ENCODE results near the gene SCAMP2.

SCAMP2 gene

GRCh38 chr15:74851960-74852359, 21.2 kb downstream of the SCAMP2 start:
- H3K4me1 ChIP-seq (ENCODE audit: control insufficient read depth, insufficient read depth, low read length): no peaks in the 10 kb centered on the region
- H3K4me3 ChIP-seq (ENCODE audit: low read length): no peak overlapping the region
- H3K27ac ChIP-seq (ENCODE audit: low read depth, low read length): no peak overlapping the region
- H3K36me3 ChIP-seq (ENCODE audit: control insufficient read depth, insufficient read depth, low read length): peaks cover 49% of the 10 kb centered on the region
- H3K9ac ChIP-seq (ENCODE audit: low read length): no peak overlapping the region
- H3K27me3 ChIP-seq (ENCODE audit: control insufficient read depth, insufficient read depth, low read length): no peaks in the 10 kb centered on the region

DNA sequence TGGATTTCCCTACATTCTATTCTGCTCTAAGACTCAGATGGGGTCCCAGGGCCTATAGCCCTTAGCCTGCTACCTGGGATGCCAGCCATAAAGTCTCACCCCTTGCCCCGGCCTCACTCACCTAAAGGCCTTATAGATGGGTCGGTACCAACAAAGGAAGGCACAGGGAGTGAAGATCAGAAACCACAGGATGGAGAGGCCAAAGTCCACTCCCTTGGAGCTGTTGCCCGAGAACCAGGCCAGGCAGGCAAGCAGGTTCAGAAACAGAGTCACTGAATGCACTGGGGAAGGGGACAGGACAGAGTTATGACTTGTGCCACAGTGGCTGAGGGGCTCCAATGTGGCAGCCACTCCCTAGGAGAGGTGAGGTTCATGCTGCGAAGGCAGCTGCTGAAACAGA, 22.8 kb downstream of the SCAMP2 start:
- H3K9ac ChIP-seq (ENCODE audit: low read length): no peak overlapping the region
- no peaks in the 10 kb centered on the region for H3K4me1 ChIP-seq (ENCODE audit: control insufficient read depth, insufficient read depth, low read length)
- H3K27me3 ChIP-seq (ENCODE audit: control insufficient read depth, insufficient read depth, low read length): no peaks in the 10 kb centered on the region
- H3K27ac ChIP-seq (ENCODE audit: low read depth, low read length): no peak overlapping the region
- H3K4me3 ChIP-seq (ENCODE audit: low read length): no peak overlapping the region
- H3K36me3 ChIP-seq (ENCODE audit: control insufficient read depth, insufficient read depth, low read length): peaks cover 49% of the 10 kb centered on the region

- Histone ChIP-seq H3K9ac (ENCODE audit: low read length) (no peak overlapping the region), H3K27me3 (ENCODE audit: control insufficient read depth, insufficient read depth, low read length) (no peaks in the 10 kb centered on the region), H3K4me1 (ENCODE audit: control insufficient read depth, insufficient read depth, low read length) (peaks cover 4% of the 10 kb centered on the region), H3K4me3 (ENCODE audit: low read length) (no peak overlapping the region), H3K27ac (ENCODE audit: low read depth, low read length) (no peak overlapping the region), H3K36me3 (ENCODE audit: control insufficient read depth, insufficient read depth, low read length) (peaks cover 35% of the 10 kb centered on the region)
Measured at GRCh38 chr15:74847432-74847831, 25.7 kb downstream of the SCAMP2 start.

DNA sequence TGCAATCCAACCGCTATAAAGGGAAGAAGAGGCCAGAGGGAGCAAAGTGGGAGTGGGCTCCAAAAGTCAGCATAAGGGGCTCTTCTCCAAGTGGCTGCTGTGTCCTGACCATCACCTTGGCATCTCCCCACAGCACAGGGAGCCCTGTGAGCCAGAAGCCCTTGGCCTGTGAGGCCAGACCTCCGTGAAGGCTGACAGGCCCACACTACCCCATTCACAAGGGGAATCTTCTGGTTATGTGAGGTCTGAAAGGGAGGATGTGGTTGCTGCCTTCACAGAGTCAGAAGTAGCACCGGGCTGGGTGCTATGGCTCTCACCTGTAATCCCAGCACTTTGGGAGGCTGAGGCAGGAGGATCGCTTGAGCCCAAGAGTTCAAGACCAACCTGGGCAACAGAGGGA, 27.6 kb downstream of the SCAMP2 start:
- Histone ChIP-seq H3K4me3 (ENCODE audit: low read length) (no peak overlapping the region), H3K27ac (ENCODE audit: low read depth, low read length) (no peak overlapping the region), H3K36me3 (ENCODE audit: control insufficient read depth, insufficient read depth, low read length) (peaks cover 18% of the 10 kb centered on the region), H3K4me1 (ENCODE audit: control insufficient read depth, insufficient read depth, low read length) (peaks cover 8% of the 10 kb centered on the region), H3K9ac (ENCODE audit: low read length) (no peak overlapping the region), H3K27me3 (ENCODE audit: control insufficient read depth, insufficient read depth, low read length) (no peaks in the 10 kb centered on the region)

DNA sequence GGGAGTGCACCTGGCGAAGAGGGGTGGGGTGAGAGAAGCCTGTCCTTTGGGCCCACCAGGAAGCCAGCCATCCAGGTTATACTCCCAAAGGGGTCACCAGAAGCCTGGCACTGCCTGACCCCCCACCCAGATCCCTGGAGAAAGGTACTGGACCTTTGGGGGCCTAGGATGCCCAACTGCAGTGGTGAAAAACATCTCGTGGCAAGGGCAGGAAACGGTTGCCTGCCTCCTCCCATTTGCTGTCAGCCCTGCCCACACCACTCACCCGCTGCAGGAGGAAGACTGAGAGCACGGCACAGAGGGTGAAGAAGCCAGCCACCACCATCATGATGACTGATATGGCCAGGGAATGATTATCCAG, 28.0 kb downstream of the SCAMP2 start:
- H3K27ac ChIP-seq (ENCODE audit: low read depth, low read length): no peak overlapping the region
- no peak overlapping the region for H3K9ac ChIP-seq (ENCODE audit: low read length)
- no peaks in the 10 kb centered on the region for H3K27me3 ChIP-seq (ENCODE audit: control insufficient read depth, insufficient read depth, low read length)
- H3K4me1 ChIP-seq (ENCODE audit: control insufficient read depth, insufficient read depth, low read length): peaks cover 8% of the 10 kb centered on the region
- H3K36me3 ChIP-seq (ENCODE audit: control insufficient read depth, insufficient read depth, low read length): peaks cover 14% of the 10 kb centered on the region
- no peak overlapping the region for H3K4me3 ChIP-seq (ENCODE audit: low read length)

- Histone ChIP-seq H3K27ac (ENCODE audit: low read depth, low read length) (no peak overlapping the region), H3K4me3 (ENCODE audit: low read length) (no peak overlapping the region), H3K36me3 (ENCODE audit: control insufficient read depth, insufficient read depth, low read length) (peaks cover 13% of the 10 kb centered on the region), H3K4me1 (ENCODE audit: control insufficient read depth, insufficient read depth, low read length) (peaks cover 8% of the 10 kb centered on the region), H3K27me3 (ENCODE audit: control insufficient read depth, insufficient read depth, low read length) (no peaks in the 10 kb centered on the region), H3K9ac (ENCODE audit: low read length) (no peak overlapping the region)
Measured at GRCh38 chr15:74844319-74845207, 28.6 kb downstream of the SCAMP2 start.

- Histone ChIP-seq H3K36me3 (ENCODE audit: control insufficient read depth, insufficient read depth, low read length) (peaks cover 15% of the 10 kb centered on the region), H3K27me3 (ENCODE audit: control insufficient read depth, insufficient read depth, low read length) (no peaks in the 10 kb centered on the region), H3K4me3 (ENCODE audit: low read length) (peak overlapping the region; percentile 66), H3K4me1 (ENCODE audit: control insufficient read depth, insufficient read depth, low read length) (peaks cover 8% of the 10 kb centered on the region), H3K27ac (ENCODE audit: low read depth, low read length) (peak overlapping the region; percentile 83), H3K9ac (ENCODE audit: low read length) (peak overlapping the region; percentile 39)
Measured at GRCh38 chr15:74843891-74844299, 29.3 kb downstream of the SCAMP2 start.

DNA sequence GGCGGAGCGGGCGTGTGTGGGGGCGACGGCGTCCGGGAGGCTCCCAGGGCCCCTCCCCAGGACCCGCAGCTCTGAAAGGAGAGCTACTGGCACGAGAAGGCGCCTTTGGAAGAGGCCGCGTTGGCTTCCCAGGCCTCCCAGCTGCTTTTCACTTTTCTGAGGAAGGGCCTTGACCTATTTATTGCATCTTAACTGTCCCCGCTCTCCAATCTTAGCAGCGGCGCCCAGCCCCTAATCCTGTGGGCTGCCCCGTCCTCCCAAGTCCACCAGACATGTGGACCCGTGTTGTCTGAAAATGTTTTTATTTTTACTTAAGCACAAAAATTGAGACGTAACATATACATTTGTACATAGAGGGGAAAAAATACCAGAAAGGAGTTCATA, 29.7 kb downstream of the SCAMP2 start:
- H3K27me3 ChIP-seq (ENCODE audit: control insufficient read depth, insufficient read depth, low read length): no peaks in the 10 kb centered on the region
- H3K9ac ChIP-seq (ENCODE audit: low read length): peak overlapping the region; percentile 39
- peak overlapping the region; percentile 83 for H3K27ac ChIP-seq (ENCODE audit: low read depth, low read length)
- peak overlapping the region; percentile 66 for H3K4me3 ChIP-seq (ENCODE audit: low read length)
- H3K36me3 ChIP-seq (ENCODE audit: control insufficient read depth, insufficient read depth, low read length): peaks cover 13% of the 10 kb centered on the region
- H3K4me1 ChIP-seq (ENCODE audit: control insufficient read depth, insufficient read depth, low read length): peaks cover 8% of the 10 kb centered on the region

DNA sequence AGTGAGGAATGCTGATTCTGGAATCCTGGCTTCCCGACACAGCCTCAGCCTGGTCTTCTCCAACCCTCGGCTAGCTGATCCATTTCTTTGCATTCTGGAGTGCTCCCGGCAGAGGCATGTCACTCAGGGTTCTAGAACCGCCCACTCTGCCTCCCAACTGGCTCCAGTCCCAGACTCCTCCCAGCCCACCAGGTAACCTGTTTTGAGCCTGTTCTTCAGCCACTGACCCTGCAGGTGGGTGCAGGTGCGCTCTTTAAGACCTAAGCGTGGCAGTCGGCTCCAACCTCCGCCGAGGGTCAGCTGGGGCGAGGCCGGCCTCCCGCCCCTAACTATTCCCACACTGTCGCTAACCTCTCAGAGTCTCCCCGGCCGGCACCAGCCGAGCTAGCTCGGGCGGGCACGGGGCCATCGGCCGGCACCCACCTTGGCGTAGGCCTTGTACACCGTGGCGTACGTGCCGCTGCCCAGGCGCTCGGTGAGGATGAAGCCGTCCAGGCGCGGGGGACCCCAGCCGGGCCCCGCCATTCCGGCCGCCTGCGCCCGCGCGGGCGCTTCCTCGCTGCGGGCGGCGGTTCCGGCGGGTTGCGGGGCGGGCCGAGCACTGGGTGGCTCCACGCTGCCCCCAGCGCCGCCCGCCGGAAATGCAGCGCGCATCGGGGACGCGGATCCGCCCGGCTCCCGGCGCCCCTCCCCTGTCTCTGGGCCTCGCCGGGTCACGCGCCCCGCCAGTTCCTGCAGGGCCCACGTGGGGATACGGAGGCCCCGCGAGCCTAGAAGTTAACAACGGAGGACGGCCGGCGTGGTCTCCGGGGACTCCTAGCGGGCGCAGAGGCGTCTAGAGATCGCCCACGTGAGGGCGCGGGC, 30.4 kb downstream of the SCAMP2 start, which contains the start of gene ULK3:
Gene ULK3, minus strand, starts transcription at position 576 of the 864 bp plus-strand sequence. Its CDS starts 51 bp downstream, at position 525.
- H3K27ac ChIP-seq (ENCODE audit: low read depth, low read length): peak within 1 kb of the TSS; percentile 83
- peaks cover 8% of the 10 kb centered on the region for H3K4me1 ChIP-seq (ENCODE audit: control insufficient read depth, insufficient read depth, low read length)
- peak within 1 kb of the TSS; percentile 95 for H3K4me3 ChIP-seq (ENCODE audit: low read length)
- H3K9ac ChIP-seq (ENCODE audit: low read length): peak within 1 kb of the TSS; percentile 78
- no peaks in the 10 kb centered on the region for H3K27me3 ChIP-seq (ENCODE audit: control insufficient read depth, insufficient read depth, low read length)
- H3K36me3 ChIP-seq (ENCODE audit: control insufficient read depth, insufficient read depth, low read length): peaks cover 9% of the 10 kb centered on the region

DNA sequence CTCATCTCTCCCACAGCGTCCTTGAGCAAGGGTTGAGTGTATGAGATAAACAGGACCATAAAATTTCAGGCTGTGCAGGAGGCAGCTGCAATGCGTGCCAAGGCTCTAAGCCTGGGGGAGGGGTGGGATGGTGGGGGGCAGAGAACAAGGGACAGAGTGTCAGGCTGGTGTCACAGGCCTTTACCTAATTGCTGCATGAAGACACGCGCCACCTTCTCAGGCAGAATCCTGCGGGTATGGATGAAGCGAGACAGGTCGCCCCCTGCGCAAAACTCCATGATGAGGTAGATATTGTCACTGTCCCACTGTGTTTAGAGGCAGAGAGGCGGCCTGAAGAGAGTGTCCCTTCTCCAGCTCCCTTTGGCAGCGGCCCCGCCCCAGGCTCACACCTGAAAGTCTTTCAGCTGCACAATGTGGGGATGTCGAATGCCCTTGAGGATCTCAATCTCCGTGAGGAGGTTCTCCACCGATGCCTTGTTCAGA, 31.2 kb downstream of the SCAMP2 start:
- Histone ChIP-seq H3K9ac (ENCODE audit: low read length) (peak overlapping the region; percentile 78), H3K27ac (ENCODE audit: low read depth, low read length) (no peak overlapping the region), H3K27me3 (ENCODE audit: control insufficient read depth, insufficient read depth, low read length) (no peaks in the 10 kb centered on the region), H3K4me1 (ENCODE audit: control insufficient read depth, insufficient read depth, low read length) (peaks cover 8% of the 10 kb centered on the region), H3K4me3 (ENCODE audit: low read length) (peak overlapping the region; percentile 95), H3K36me3 (ENCODE audit: control insufficient read depth, insufficient read depth, low read length) (peaks cover 4% of the 10 kb centered on the region)

DNA sequence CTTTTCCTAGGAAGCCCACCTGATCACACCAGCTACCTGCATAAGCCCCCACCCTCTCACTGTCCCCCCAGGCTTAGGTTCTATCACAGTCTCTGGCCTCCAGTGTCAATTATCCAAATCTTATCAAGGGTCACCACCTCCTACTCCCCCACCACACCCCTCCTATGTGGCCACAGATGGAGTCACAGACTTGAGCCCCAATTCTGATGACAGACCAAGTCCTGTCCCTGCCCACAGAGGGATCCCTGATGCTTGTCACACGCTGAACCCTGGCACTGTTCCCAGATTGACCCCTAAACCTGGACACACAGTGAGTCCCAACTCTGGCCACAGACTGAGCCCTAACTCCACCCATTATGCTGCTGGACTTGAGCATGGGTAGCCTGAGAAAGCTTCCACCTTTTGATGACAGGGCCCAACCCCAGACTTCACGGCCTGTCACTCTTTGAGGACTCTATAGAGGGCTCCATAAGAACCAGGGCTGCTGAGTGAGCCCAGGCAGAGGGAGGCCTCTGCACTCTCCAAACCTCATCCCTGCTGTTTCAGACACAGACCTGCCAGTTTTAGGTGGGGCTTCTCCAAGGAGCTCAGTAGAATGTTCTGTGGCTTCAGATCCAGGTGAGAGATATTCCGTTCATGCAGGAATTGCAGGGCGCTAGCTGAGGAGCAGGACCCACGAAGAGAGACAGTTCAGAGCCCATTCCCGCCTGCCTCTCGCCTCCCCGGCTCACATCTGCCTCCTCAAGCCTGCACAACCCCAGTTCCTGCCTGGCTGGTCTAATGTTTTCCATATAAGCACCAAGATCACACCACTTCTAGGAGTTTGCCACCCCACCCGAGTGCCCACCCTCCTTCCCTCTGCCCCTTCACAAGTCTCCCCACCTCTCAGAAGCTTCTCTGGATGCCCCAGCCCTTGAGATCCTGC, 32.1 kb downstream of the SCAMP2 start:
- Histone ChIP-seq H3K27ac (ENCODE audit: low read depth, low read length) (no peak overlapping the region), H3K4me3 (ENCODE audit: low read length) (no peak overlapping the region)

More for the DNA sequence above, 32.1 kb downstream of the SCAMP2 start:
- H3K36me3 ChIP-seq (ENCODE audit: control insufficient read depth, insufficient read depth, low read length): peaks cover 4% of the 10 kb centered on the region
- H3K9ac ChIP-seq (ENCODE audit: low read length): no peak overlapping the region
- no peaks in the 10 kb centered on the region for H3K27me3 ChIP-seq (ENCODE audit: control insufficient read depth, insufficient read depth, low read length)
- H3K4me1 ChIP-seq (ENCODE audit: control insufficient read depth, insufficient read depth, low read length): peaks cover 8% of the 10 kb centered on the region
